Pancreas (tissue), 10 donors: Measurements from ENCODE around the gene GORASP2. TPM values are rescaled to one million over a fixed set of nuclear protein-coding genes. Genes with fewer than 3 reads are reported as not detected.
A peak's percentile ranks its signal among the peaks of the same experiment; 100 is the strongest.

Source experiments
- ATAC-seq, 4 donors: fragments of 200-7000 bp; cut with Tn5 transposase; one replicate each; pipeline versions ENCODE4 v1.8.0 to v1.9.1; 2020; ENCODE audit warnings: mild to moderate bottlenecking in 4 of 4, moderate library complexity in 4 of 4
- DNase-seq, 6 donors: peaks; one replicate each; pipeline ENCODE4 v3.0.0-alpha.2; 2020
- FAIRE-seq: peaks from 2 replicates; lab custom pipeline; 2012; peaks lifted over from hg19 to GRCh38; lab: Jason Lieb, UNC
- H3K27ac ChIP-seq, 4 donors: fragments of 200-600 bp; sonication (generic); 1 replicate in 3 of 4; 2 replicates in 1 of 4; pipeline versions ENCODE4 v1.5.0 to v1.8.0; 2020
- H3K27me3 ChIP-seq, 4 donors: fragments of 200-600 bp; one replicate each; pipeline ENCODE4 v1.8.0; 2021
- H3K36me3 ChIP-seq, 3 donors: fragments of 200-600 bp; sonication (generic) in 1 of 3; one replicate each; pipeline versions ENCODE4 v1.5.0 to v1.8.0; 2020 to 2021
- H3K4me1 ChIP-seq, 3 donors: fragments of 200-600 bp; one replicate each; pipeline ENCODE4 v1.8.0; 2021
- H3K4me3 ChIP-seq, 4 donors: fragments of 200-600 bp; sonication (generic) in 2 of 4; one replicate each; pipeline versions ENCODE4 v1.5.0 to v1.8.0; 2020 to 2021
- H3K9me3 ChIP-seq, 4 donors: fragments of 200-600 bp; one replicate each; pipeline ENCODE4 v1.8.0; 2021
- CTCF ChIP-seq, 4 donors: fragments of 200-600 bp; sonication (generic) in 3 of 4; IDR thresholded peaks; one replicate each; pipeline versions ENCODE4 v1.5.0 to v1.8.0; 2021; ENCODE audit warnings: antibody characterized with exemption in 4 of 4
- WGBS, 2 donors: extraction: QIAGEN DNeasy Blood & Tissue Kit; methylation state at CpG; one replicate each; pipeline ENCODE4 v1.1.7; 2013; 5-methylcytosine and 5-hydroxymethylcytosine counted together
- intact Hi-C, 3 donors: fragments of 100-400 bp; cut with DNase I; formaldehyde crosslinking; loops; one replicate each; pipeline versions ENCODE4 v1.11.1 to v1.14.2; 2022
- polyA plus RNA-seq, 2 donors: library from polyadenylated mRNA; stranded (reverse); fragments of 200-250 nt; gene quantifications; one replicate each; pipeline ENCODE4 v1.2.3, GENCODE V29; 2013
- total RNA-seq, 6 donors: library from RNA; stranded (reverse); fragmentation: NEBNext Ultra II Directional in 4 of 6; extraction: Animal tissue kit (Norgen Biotek cat#: 25700) in 4 of 6; gene quantifications; one replicate each; pipeline versions ENCODE4 v1.2.1 to v1.2.4, GENCODE V29; 2021 to 2023
- donor health status: healthy with polysubstance abuse.
- donor health status: DM: no; HTN: no; CAD: no; lungs with moderate emphysema.
- donor health status: DM: no; HTN: no; CAD: no.
- donor health status: control.
- donor health status: control.
- donor health status: Bipolar disorder and iron deficiency.
- donor health status: DM: yes; HTN: yes; CAD: no.
- donor health status: DM: no; HTN: no; CAD: no.
- donor health status: DM: no; HTN: no; CAD: no.
- donor health status: DM: yes; HTN: yes; CAD: no.

GORASP2 gene
- total and polyA plus RNA-seq, 8 donors, result 22.6 to 52.4 (median 41.0) TPM

- Histone ChIP-seq H3K27ac (no peak overlapping the region), H3K9me3 (no peaks in the 10 kb centered on the region), H3K27me3 (no peaks in the 10 kb centered on the region), H3K4me3 (no peak overlapping the region), H3K36me3 (no peaks in the 10 kb centered on the region), H3K4me1 (no peaks in the 10 kb centered on the region)
- ATAC-seq (no peak), DNase-seq (no peak), FAIRE-seq (no peak)
- no peak for TF ChIP-seq CTCF (IDR thresholded peaks at IDR 0.05)
- WGBS, 2 donors, result 83 to 91% methylated on average over 9 of the region's 9 CpGs
- intact Hi-C loops, result no loop called here
Measured at GRCh38 chr2:170892391-170892951, 36.6 kb upstream of the GORASP2 start.

GRCh38 chr2:170895023-170895757 is 33.9 kb upstream of the GORASP2 start:
- DNase-seq, result no peak
- Histone ChIP-seq H3K4me3 (no peak overlapping the region), H3K27ac (no peak overlapping the region), H3K36me3 (no peaks in the 10 kb centered on the region), H3K4me1 (no peaks in the 10 kb centered on the region), H3K27me3 (no peaks in the 10 kb centered on the region), H3K9me3 (no peaks in the 10 kb centered on the region)
- intact Hi-C loops, result no loop called here
- WGBS, 2 donors, result 45 to 63% methylated on average over 3 of the region's 3 CpGs
- ATAC-seq, result peak in 1 of 4 donors; percentile 18
- no peak for TF ChIP-seq CTCF (IDR thresholded peaks at IDR 0.05)
- no peak for FAIRE-seq

GRCh38 chr2:170896622-170897021 is 32.4 kb upstream of the GORASP2 start:
- WGBS, 2 donors, result 72 to 86% methylated on average over 4 of the region's 4 CpGs

GRCh38 chr2:170897108-170897507 is 31.9 kb upstream of the GORASP2 start:
- intact Hi-C loops, result no loop called here
- WGBS, 2 donors, result 81 to 89% methylated on average over 6 of the region's 6 CpGs
- H3K27me3 ChIP-seq, result no peaks in the 10 kb centered on the region
- no peaks in the 10 kb centered on the region for H3K36me3 ChIP-seq
- no peaks in the 10 kb centered on the region for H3K4me1 ChIP-seq
- DNase-seq (no peak), ATAC-seq (no peak), FAIRE-seq (no peak)
- no peak overlapping the region for H3K4me3 ChIP-seq
- H3K27ac ChIP-seq, result no peak overlapping the region
- TF ChIP-seq CTCF (IDR thresholded peaks at IDR 0.05), result no peak
- H3K9me3 ChIP-seq, result no peaks in the 10 kb centered on the region

More at GRCh38 chr2:170896622-170897021, 32.4 kb upstream of the GORASP2 start:
- TF ChIP-seq CTCF (IDR thresholded peaks at IDR 0.05), result no peak
- Histone ChIP-seq H3K27me3 (no peaks in the 10 kb centered on the region), H3K27ac (no peak overlapping the region), H3K9me3 (no peaks in the 10 kb centered on the region), H3K4me1 (no peaks in the 10 kb centered on the region), H3K4me3 (no peak overlapping the region), H3K36me3 (no peaks in the 10 kb centered on the region)
- no peak for FAIRE-seq
- intact Hi-C loops, result no loop called here
- no peak for ATAC-seq
- DNase-seq, result no peak

- DNase-seq (no peak), FAIRE-seq (no peak), ATAC-seq (no peak)
- Histone ChIP-seq H3K4me1 (no peaks in the 10 kb centered on the region), H3K4me3 (no peak overlapping the region), H3K27ac (no peak overlapping the region), H3K36me3 (no peaks in the 10 kb centered on the region), H3K27me3 (no peaks in the 10 kb centered on the region), H3K9me3 (no peaks in the 10 kb centered on the region)
- intact Hi-C loops, result no loop called here
- TF ChIP-seq CTCF (IDR thresholded peaks at IDR 0.05), result no peak
- 45 to 46% methylated on average over 5 of the region's 5 CpGs for WGBS, 2 donors
Measured at GRCh38 chr2:170905864-170906263, 23.2 kb upstream of the GORASP2 start.
